ENCODE results near the gene CAMK1D. TPM values are rescaled to one million over a fixed set of nuclear protein-coding genes. Genes with fewer than 3 reads are reported as not detected.
A peak's percentile ranks its signal among the peaks of the same experiment; 100 is the strongest.

CAMK1D gene
- total RNA-seq, 1 experiment from 2014 or later = 10.2 TPM

DNA sequence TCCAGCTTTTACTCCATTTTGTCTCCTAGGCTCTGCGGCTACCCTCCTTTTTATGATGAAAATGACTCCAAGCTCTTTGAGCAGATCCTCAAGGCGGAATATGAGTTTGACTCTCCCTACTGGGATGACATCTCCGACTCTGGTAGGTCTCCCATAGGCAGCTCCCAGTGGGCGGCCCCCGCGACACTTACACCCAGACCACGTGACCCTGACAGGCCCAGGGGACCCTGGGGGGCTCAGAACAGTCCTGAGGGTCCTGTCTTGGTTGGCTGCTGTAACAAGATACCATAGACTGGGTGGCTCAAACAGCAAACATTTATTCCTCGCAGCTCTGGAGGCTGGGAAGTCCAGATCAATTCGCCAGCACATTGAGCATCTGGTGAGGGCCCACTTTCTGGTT, 464.8 kb downstream of the CAMK1D start:
- POLR2A ChIA-PET = interaction anchor here (0.6 kb wide), 1 partner anchor 39 kb away, joined by 4 read pairs; no protein-coding TSS in a partner anchor
- TF ChIP-seq, protein P1, sequence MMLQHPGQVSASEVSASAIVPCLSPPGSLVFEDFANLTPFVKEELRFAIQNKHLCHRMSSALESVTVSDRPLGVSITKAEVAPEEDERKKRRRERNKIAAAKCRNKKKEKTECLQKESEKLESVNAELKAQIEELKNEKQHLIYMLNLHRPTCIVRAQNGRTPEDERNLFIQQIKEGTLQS (CRISPR knock-in tag; conservative IDR thresholded peaks at IDR 0.05) = no peak
- TF ChIP-seq IRF2 (CRISPR knock-in tag; IDR thresholded peaks at IDR 0.05; ENCODE audit: borderline replicate concordance, low read depth) (no peak), NR3C1 (CRISPR knock-in tag; conservative IDR thresholded peaks at IDR 0.05; ENCODE audit: low read depth) (no peak), PRRX2 (CRISPR knock-in tag; IDR thresholded peaks at IDR 0.05) (no peak), CREM (CRISPR knock-in tag; IDR thresholded peaks at IDR 0.05) (no peak), GABPB1 (CRISPR knock-in tag; IDR thresholded peaks at IDR 0.05) (no peak), ZNF396 (CRISPR knock-in tag; IDR thresholded peaks at IDR 0.05; ENCODE audit: borderline replicate concordance) (no peak)
- TF ChIP-seq, protein P2, sequence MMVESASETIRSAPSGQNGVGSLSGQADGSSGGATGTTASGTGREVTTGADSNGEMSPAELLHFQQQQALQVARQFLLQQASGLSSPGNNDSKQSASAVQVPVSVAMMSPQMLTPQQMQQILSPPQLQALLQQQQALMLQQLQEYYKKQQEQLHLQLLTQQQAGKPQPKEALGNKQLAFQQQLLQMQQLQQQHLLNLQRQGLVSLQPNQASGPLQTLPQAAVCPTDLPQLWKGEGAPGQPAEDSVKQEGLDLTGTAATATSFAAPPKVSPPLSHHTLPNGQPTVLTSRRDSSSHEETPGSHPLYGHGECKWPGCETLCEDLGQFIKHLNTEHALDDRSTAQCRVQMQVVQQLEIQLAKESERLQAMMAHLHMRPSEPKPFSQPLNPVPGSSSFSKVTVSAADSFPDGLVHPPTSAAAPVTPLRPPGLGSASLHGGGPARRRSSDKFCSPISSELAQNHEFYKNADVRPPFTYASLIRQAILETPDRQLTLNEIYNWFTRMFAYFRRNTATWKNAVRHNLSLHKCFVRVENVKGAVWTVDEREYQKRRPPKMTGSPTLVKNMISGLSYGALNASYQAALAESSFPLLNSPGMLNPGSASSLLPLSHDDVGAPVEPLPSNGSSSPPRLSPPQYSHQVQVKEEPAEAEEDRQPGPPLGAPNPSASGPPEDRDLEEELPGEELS (CRISPR knock-in tag; IDR thresholded peaks at IDR 0.05) = no peak
- TF ChIP-seq, protein P3, sequence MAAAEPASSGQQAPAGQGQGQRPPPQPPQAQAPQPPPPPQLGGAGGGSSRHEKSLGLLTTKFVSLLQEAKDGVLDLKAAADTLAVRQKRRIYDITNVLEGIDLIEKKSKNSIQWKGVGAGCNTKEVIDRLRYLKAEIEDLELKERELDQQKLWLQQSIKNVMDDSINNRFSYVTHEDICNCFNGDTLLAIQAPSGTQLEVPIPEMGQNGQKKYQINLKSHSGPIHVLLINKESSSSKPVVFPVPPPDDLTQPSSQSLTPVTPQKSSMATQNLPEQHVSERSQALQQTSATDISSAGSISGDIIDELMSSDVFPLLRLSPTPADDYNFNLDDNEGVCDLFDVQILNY (CRISPR knock-in tag; IDR thresholded peaks at IDR 0.05) = no peak
- TF ChIP-seq, protein P4, sequence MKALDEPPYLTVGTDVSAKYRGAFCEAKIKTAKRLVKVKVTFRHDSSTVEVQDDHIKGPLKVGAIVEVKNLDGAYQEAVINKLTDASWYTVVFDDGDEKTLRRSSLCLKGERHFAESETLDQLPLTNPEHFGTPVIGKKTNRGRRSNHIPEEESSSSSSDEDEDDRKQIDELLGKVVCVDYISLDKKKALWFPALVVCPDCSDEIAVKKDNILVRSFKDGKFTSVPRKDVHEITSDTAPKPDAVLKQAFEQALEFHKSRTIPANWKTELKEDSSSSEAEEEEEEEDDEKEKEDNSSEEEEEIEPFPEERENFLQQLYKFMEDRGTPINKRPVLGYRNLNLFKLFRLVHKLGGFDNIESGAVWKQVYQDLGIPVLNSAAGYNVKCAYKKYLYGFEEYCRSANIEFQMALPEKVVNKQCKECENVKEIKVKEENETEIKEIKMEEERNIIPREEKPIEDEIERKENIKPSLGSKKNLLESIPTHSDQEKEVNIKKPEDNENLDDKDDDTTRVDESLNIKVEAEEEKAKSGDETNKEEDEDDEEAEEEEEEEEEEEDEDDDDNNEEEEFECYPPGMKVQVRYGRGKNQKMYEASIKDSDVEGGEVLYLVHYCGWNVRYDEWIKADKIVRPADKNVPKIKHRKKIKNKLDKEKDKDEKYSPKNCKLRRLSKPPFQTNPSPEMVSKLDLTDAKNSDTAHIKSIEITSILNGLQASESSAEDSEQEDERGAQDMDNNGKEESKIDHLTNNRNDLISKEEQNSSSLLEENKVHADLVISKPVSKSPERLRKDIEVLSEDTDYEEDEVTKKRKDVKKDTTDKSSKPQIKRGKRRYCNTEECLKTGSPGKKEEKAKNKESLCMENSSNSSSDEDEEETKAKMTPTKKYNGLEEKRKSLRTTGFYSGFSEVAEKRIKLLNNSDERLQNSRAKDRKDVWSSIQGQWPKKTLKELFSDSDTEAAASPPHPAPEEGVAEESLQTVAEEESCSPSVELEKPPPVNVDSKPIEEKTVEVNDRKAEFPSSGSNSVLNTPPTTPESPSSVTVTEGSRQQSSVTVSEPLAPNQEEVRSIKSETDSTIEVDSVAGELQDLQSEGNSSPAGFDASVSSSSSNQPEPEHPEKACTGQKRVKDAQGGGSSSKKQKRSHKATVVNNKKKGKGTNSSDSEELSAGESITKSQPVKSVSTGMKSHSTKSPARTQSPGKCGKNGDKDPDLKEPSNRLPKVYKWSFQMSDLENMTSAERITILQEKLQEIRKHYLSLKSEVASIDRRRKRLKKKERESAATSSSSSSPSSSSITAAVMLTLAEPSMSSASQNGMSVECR (CRISPR knock-in tag; IDR thresholded peaks at IDR 0.05; ENCODE audit: borderline replicate concordance) = no peak
- TF ChIP-seq, protein P5, sequence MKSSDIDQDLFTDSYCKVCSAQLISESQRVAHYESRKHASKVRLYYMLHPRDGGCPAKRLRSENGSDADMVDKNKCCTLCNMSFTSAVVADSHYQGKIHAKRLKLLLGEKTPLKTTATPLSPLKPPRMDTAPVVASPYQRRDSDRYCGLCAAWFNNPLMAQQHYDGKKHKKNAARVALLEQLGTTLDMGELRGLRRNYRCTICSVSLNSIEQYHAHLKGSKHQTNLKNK (CRISPR knock-in tag; IDR thresholded peaks at IDR 0.05) = no peak
- TF ChIP-seq, protein P6, sequence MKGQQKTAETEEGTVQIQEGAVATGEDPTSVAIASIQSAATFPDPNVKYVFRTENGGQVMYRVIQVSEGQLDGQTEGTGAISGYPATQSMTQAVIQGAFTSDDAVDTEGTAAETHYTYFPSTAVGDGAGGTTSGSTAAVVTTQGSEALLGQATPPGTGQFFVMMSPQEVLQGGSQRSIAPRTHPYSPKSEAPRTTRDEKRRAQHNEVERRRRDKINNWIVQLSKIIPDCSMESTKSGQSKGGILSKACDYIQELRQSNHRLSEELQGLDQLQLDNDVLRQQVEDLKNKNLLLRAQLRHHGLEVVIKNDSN (CRISPR knock-in tag; IDR thresholded peaks at IDR 0.05) = no peak
- Mint-ChIP-seq H3K27ac (no peak overlapping the region), H3K4me3 (no peak overlapping the region), H3K36me3 (no peaks in the 10 kb centered on the region; the same call in 1 of the 2 replicates), H3K9me3 (peaks cover 6% of the 10 kb centered on the region; the same call in 1 of the 2 replicates), H3K4me1 (peaks cover 7% of the 10 kb centered on the region), H3K27me3 (ENCODE audit: low read depth) (no peaks in the 10 kb centered on the region)
- CTCF ChIA-PET = no interaction called here
- DNase-seq (ENCODE audit: low spot score) (no peak), ATAC-seq (no peak)

- DNase-seq (ENCODE audit: low spot score) (no peak), ATAC-seq (peak; percentile 46; the same call in 1 of the 2 replicates)
- POLR2A ChIA-PET = interaction anchor here (0.6 kb wide), 1 partner anchor 445 kb away, joined by 8 read pairs; no protein-coding TSS in a partner anchor
- TF ChIP-seq ZNF423 (CRISPR knock-in tag; IDR thresholded peaks at IDR 0.05) = peak; percentile 91
- TF ChIP-seq, protein P7, sequence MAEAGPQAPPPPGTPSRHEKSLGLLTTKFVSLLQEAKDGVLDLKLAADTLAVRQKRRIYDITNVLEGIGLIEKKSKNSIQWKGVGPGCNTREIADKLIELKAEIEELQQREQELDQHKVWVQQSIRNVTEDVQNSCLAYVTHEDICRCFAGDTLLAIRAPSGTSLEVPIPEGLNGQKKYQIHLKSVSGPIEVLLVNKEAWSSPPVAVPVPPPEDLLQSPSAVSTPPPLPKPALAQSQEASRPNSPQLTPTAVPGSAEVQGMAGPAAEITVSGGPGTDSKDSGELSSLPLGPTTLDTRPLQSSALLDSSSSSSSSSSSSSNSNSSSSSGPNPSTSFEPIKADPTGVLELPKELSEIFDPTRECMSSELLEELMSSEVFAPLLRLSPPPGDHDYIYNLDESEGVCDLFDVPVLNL (CRISPR knock-in tag; IDR thresholded peaks at IDR 0.05; ENCODE audit: borderline replicate concordance, low read depth) = no peak
- Mint-ChIP-seq H3K27ac (peak overlapping the region; percentile 58; the same call in 1 of the 2 replicates), H3K9me3 (peaks cover 2% of the 10 kb centered on the region; the same call in 1 of the 2 replicates), H3K4me1 (peaks cover 11% of the 10 kb centered on the region), H3K27me3 (ENCODE audit: low read depth) (no peaks in the 10 kb centered on the region), H3K4me3 (no peak overlapping the region), H3K36me3 (no peaks in the 10 kb centered on the region; the same call in 1 of the 2 replicates)
- CTCF ChIA-PET = interaction anchor here (1.2 to 1.8 kb wide), 2 partner anchors 29 to 111 kb away, joined by 3 to 7 read pairs; no protein-coding TSS in a partner anchor
Measured at GRCh38 chr10:12819071-12819470, 469.7 kb downstream of the CAMK1D start.

Data from WTC11 (cell line).